Measurements from ENCODE around the gene DMRT1.
"Not testable (repeated sequence)": the region's sequence is repeated elsewhere in the genome, so short reads cannot be mapped to it uniquely, and the experiment has no call there.

Gene DMRT1

DNA sequence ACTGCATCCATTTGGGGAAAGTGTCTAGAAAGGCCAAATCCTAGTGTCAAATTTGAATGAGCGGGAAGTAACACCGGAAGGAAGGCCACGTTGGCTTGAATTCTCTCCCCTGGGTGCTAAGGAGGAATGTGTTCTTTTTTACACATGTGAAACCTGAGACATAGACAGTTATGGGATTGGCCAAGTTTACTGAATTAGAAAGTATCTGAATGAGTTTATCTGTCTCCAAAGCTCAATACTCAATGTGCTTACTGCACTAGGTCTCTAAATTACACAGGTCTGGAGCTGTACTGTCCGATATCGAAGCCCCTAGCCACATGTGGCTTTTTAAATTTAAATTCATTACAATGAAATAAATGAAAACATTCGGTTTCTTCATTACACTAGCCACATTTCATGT lies 6.0 kb downstream of the DMRT1 start:
- TF ChIP-seq POLR2A (IDR thresholded peaks at IDR 0.05; ENCODE audit: low read depth, low read length) (no peak), SPI1 (IDR thresholded peaks at IDR 0.05; ENCODE audit: low read depth, low read length) (no peak), PAX5 (IDR thresholded peaks at IDR 0.05; ENCODE audit: insufficient read depth, low read length, severe bottlenecking) (no peak), POLR2AphosphoS5 (IDR thresholded peaks at IDR 0.05; ENCODE audit: low read depth, low read length) (no peak), TAF1 (IDR thresholded peaks at IDR 0.05; ENCODE audit: low read depth, low read length) (no peak), POU2F2 (IDR thresholded peaks at IDR 0.05; ENCODE audit: low read depth, low read length) (no peak)
- no peak for DNase-seq (ENCODE audit: insufficient read length, low spot score)
- no peak for FAIRE-seq

DNA sequence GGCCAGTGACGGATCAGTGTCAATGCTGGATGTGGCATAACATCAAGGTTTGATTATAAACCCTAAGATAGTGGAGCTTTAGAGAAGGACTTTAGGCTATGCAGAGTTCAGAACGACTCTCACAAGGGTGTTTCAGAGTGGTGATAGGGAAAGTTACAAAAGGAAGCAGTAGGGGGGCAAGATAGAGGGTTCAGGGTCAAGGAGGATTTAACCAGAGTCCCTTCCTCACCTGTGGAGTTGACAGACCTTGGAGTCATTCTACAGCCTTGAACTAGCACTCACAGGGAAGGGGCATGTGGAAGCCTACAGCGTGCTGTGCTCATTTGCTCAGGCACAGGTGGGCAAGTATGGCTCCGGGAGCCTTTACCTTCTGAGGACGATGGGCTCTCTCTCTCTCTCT lies 7.9 kb downstream of the DMRT1 start:
- TF ChIP-seq TAF1 (IDR thresholded peaks at IDR 0.05; ENCODE audit: low read depth, low read length) = no peak
- TF ChIP-seq POLR2AphosphoS5 (IDR thresholded peaks at IDR 0.05; ENCODE audit: low read depth, low read length) = no peak
- no peak for TF ChIP-seq SPI1 (IDR thresholded peaks at IDR 0.05; ENCODE audit: low read depth, low read length)
- no peak for TF ChIP-seq POU2F2 (IDR thresholded peaks at IDR 0.05; ENCODE audit: low read depth, low read length)
- no peak for TF ChIP-seq PAX5 (IDR thresholded peaks at IDR 0.05; ENCODE audit: insufficient read depth, low read length, severe bottlenecking)
- TF ChIP-seq POLR2A (IDR thresholded peaks at IDR 0.05; ENCODE audit: low read depth, low read length) = no peak
- FAIRE-seq = no peak

DNA sequence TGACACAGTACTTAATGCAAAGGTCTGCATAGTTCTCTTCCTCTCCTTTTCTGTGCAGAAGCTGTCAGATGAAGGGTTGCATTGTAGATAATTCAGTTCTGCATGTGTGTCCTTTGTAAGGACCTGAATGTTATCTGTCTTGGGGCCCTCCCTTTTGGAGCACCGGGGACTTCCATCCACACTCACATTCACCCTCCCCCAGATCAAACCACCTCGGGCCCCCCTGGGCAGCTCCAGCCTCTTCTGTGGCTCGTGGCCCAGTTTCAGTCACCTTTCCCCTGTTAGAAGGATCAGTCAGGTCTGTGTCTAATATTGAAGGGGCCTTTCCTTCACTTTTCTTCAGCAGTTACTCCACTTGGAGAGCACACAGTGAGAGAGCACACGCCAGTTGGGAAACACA lies 11.0 kb downstream of the DMRT1 start:
- FAIRE-seq (no peak), DNase-seq (ENCODE audit: insufficient read length, low spot score) (no peak)
- TF ChIP-seq PAX5 (IDR thresholded peaks at IDR 0.05; ENCODE audit: insufficient read depth, low read length, severe bottlenecking) = no peak
- TF ChIP-seq POLR2AphosphoS5 (IDR thresholded peaks at IDR 0.05; ENCODE audit: low read depth, low read length) = no peak
- no peak for TF ChIP-seq POLR2A (IDR thresholded peaks at IDR 0.05; ENCODE audit: low read depth, low read length)
- TF ChIP-seq TAF1 (IDR thresholded peaks at IDR 0.05; ENCODE audit: low read depth, low read length) = no peak
- no peak for TF ChIP-seq SPI1 (IDR thresholded peaks at IDR 0.05; ENCODE audit: low read depth, low read length)
- TF ChIP-seq POU2F2 (IDR thresholded peaks at IDR 0.05; ENCODE audit: low read depth, low read length) = no peak

More for the DNA sequence above, 7.9 kb downstream of the DMRT1 start:
- DNase-seq (ENCODE audit: insufficient read length, low spot score) = no peak

DNA sequence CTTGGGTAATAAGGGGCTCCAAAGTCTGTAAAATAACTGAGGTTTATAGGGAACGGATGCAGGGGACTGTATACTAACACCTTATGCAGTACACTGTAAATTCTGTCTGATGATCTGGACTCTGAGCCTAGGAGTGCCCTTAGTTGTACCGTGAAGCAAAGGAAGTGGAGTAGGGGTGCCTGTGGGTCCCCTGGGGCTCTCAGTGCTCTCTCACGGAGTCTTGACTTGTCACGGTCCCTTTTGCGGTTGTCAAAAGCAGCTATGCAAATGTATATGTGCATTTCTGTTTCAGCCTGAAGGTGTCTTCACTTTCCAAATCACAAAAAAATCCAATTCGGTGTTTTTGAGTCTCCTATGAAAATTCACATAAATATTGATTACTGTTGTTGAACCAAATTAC lies 17.8 kb downstream of the DMRT1 start:
- DNase-seq (ENCODE audit: insufficient read length, low spot score) (peak; percentile 46), FAIRE-seq (peak; percentile 89)
- TF ChIP-seq POU2F2 (IDR thresholded peaks at IDR 0.05; ENCODE audit: low read depth, low read length) (peak; percentile 93), PAX5 (IDR thresholded peaks at IDR 0.05; ENCODE audit: insufficient read depth, low read length, severe bottlenecking) (no peak), POLR2A (IDR thresholded peaks at IDR 0.05; ENCODE audit: low read depth, low read length) (no peak), POLR2AphosphoS5 (IDR thresholded peaks at IDR 0.05; ENCODE audit: low read depth, low read length) (no peak), SPI1 (IDR thresholded peaks at IDR 0.05; ENCODE audit: low read depth, low read length) (peak; percentile 52), TAF1 (IDR thresholded peaks at IDR 0.05; ENCODE audit: low read depth, low read length) (no peak)

DNA sequence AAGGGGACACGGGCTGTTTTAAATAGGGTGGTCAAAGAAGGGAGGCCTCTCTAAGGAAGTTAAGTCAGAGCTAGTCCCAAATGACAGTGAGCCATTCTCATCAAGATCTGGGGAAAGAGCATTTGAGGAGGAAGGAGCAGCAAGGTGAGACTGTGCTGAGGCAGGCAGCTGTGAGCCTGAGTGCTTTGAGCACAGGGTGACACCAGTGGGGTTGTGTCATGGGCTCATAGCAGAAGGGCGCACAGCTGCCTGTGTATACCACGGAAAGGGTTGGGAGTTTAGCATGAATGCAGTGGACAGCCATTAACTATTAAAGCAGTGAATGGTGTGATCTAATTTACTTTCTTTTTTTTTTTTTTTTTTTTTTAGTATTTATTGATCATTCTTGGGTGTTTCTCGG lies 19.2 kb downstream of the DMRT1 start:
- no peak for FAIRE-seq

DNA sequence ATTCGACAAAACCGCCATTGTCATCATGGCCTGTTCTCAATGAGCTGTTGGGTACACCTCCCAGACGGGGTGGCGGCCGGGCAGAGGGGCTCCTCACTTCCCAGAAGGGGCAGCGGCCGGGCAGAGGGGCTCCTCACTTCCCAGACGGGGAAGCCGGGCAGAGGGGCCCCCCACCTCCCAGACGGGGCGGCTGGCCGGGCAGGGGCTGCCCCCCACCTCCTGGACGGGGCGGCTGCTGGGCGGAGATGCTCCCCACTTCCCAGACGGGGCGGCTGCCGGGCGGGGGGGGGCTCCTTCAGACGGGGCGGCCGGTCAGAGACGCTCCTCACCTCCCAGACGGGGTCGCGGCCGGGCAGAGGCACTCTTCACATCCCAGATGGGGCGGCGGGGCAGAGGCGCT lies 20.0 kb downstream of the DMRT1 start:
- not testable (repeated sequence) for FAIRE-seq; DNase-seq (ENCODE audit: insufficient read length, low spot score)

More for the DNA sequence above, 19.2 kb downstream of the DMRT1 start:
- DNase-seq (ENCODE audit: insufficient read length, low spot score) = no peak
- TF ChIP-seq SPI1 (IDR thresholded peaks at IDR 0.05; ENCODE audit: low read depth, low read length) = no peak
- no peak for TF ChIP-seq PAX5 (IDR thresholded peaks at IDR 0.05; ENCODE audit: insufficient read depth, low read length, severe bottlenecking)
- no peak for TF ChIP-seq POLR2A (IDR thresholded peaks at IDR 0.05; ENCODE audit: low read depth, low read length)
- no peak for TF ChIP-seq TAF1 (IDR thresholded peaks at IDR 0.05; ENCODE audit: low read depth, low read length)
- TF ChIP-seq POU2F2 (IDR thresholded peaks at IDR 0.05; ENCODE audit: low read depth, low read length) = no peak
- no peak for TF ChIP-seq POLR2AphosphoS5 (IDR thresholded peaks at IDR 0.05; ENCODE audit: low read depth, low read length)

DNA sequence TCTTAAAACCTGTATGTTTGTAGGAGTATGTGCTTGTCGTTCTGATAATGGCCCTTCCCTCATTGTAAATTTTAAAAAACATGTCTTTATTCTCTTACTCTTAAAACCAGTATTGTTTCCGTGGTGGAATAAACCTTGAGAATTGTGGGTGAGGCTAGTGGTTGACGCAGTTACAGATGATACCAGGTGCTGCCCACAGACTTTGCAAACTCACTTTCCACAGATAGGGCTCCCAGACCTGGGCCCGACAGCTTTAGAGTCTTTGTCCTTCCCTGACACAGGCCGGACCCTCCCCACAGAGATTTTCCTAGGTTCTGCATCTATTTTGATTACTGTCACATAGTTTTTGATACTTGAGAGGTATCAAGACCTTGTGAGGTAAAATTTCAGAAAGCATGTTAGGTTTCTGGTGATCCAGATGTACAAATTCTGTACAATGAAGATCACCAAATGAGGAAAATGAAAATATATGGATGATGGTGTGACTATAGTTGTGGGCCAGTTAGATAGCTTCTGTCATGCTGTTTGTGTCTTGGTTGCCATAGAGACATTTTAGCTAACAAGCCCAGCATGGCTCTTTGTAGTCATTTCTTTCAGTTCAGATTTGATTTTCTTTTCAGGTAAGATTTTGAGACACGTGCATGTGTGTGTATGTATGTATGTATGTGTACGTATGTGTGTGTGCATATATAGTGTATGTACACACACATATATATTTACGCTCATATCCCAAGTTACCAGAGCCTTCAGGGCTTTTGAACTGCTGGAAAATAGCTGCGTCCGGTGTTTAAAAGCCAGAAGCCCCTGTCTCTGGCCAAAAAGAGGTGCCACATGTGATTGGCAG lies 33.8 kb downstream of the DMRT1 start:
- DNase-seq (ENCODE audit: insufficient read length, low spot score) = no peak
- FAIRE-seq = no peak
- TF ChIP-seq TAF1 (IDR thresholded peaks at IDR 0.05; ENCODE audit: low read depth, low read length) (no peak), SPI1 (IDR thresholded peaks at IDR 0.05; ENCODE audit: low read depth, low read length) (no peak), PAX5 (IDR thresholded peaks at IDR 0.05; ENCODE audit: insufficient read depth, low read length, severe bottlenecking) (no peak), POLR2AphosphoS5 (IDR thresholded peaks at IDR 0.05; ENCODE audit: low read depth, low read length) (no peak), POLR2A (IDR thresholded peaks at IDR 0.05; ENCODE audit: low read depth, low read length) (no peak), POU2F2 (IDR thresholded peaks at IDR 0.05; ENCODE audit: low read depth, low read length) (no peak)

DNA sequence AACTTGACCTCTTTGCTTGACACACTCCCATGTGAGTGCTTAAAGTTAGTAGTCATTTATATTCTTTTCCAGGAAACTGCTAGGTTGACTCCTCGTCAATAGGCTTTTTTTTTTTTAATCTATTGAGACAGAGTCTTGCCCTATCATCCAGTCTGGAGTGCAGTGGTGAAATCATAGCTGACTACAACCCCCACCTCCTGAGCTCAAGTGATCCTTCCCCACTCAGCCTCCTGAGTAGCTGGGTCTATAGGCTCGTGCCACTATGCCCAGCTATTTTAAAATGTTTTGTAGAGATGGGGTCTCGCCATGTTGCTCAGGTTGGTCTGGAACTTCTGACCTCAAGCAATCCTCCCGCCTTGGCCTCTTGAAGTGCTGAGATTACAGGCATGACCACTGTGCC lies 34.9 kb downstream of the DMRT1 start:
- no peak for DNase-seq (ENCODE audit: insufficient read length, low spot score)
- FAIRE-seq = no peak
- TF ChIP-seq POLR2A (IDR thresholded peaks at IDR 0.05; ENCODE audit: low read depth, low read length) (no peak), SPI1 (IDR thresholded peaks at IDR 0.05; ENCODE audit: low read depth, low read length) (no peak), POLR2AphosphoS5 (IDR thresholded peaks at IDR 0.05; ENCODE audit: low read depth, low read length) (no peak), TAF1 (IDR thresholded peaks at IDR 0.05; ENCODE audit: low read depth, low read length) (no peak), PAX5 (IDR thresholded peaks at IDR 0.05; ENCODE audit: insufficient read depth, low read length, severe bottlenecking) (no peak), POU2F2 (IDR thresholded peaks at IDR 0.05; ENCODE audit: low read depth, low read length) (no peak)

DNA sequence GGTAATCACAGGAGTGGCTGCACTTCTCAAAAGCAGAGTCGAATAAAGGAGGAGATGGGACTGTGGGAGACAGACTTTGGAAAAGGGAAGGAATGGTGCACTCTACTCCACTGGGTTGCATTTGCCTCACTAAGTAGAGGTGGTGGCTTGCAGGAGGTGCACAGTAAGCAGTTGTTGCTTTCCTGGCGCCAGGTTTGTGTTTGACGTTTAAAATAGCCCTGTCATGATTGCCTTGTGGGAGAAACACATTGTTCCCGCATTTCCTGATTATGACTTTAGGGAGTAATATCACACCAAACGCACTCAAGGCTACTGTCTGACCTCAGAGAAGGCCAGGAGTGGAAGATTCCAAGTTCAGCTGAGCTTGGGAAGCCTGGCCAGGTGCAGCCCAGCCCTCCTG lies 36.7 kb downstream of the DMRT1 start:
- DNase-seq (ENCODE audit: insufficient read length, low spot score) (no peak), FAIRE-seq (no peak)
- no peak for TF ChIP-seq POLR2A (IDR thresholded peaks at IDR 0.05; ENCODE audit: low read depth, low read length)
- TF ChIP-seq POU2F2 (IDR thresholded peaks at IDR 0.05; ENCODE audit: low read depth, low read length) = no peak
- TF ChIP-seq POLR2AphosphoS5 (IDR thresholded peaks at IDR 0.05; ENCODE audit: low read depth, low read length) = no peak
- no peak for TF ChIP-seq TAF1 (IDR thresholded peaks at IDR 0.05; ENCODE audit: low read depth, low read length)
- TF ChIP-seq PAX5 (IDR thresholded peaks at IDR 0.05; ENCODE audit: insufficient read depth, low read length, severe bottlenecking) = no peak
- TF ChIP-seq SPI1 (IDR thresholded peaks at IDR 0.05; ENCODE audit: low read depth, low read length) = no peak

DNA sequence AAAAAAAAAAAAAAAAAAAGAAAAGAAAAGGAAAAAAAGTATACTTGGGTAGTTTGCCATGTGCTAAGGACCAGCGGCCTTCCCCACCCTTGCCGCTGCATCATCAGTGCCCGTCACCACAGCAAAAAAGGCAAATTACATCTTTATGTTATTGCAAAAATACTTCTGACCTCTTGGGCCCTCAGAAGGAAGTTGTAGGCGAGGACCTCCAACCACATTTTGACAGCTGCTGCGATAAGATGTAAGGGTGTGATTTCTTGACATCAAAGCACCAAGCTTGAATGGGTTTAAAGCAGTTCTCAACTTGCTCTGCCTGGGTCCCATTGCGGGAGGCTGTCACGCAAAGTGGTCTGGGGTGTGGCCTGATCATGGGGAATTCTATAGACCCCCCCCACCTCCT lies 39.2 kb downstream of the DMRT1 start:
- DNase-seq (ENCODE audit: insufficient read length, low spot score) = no peak
- no peak for TF ChIP-seq TAF1 (IDR thresholded peaks at IDR 0.05; ENCODE audit: low read depth, low read length)
- no peak for TF ChIP-seq POLR2A (IDR thresholded peaks at IDR 0.05; ENCODE audit: low read depth, low read length)
- no peak for TF ChIP-seq PAX5 (IDR thresholded peaks at IDR 0.05; ENCODE audit: insufficient read depth, low read length, severe bottlenecking)
- no peak for FAIRE-seq
